GM21390 (cell line): Measurements from ENCODE around the gene IDNK.
"Not testable (repeated sequence)": the region's sequence is repeated elsewhere in the genome, so short reads cannot be mapped to it uniquely, and the experiment has no call there.

Experiments
- ATAC-seq: cut with Tn5 transposase; IDR thresholded peaks from one replicate; pipeline ENCODE4 v1.9.1; 2021; ENCODE audit not compliant: unreplicated experiment

IDNK gene

DNA sequence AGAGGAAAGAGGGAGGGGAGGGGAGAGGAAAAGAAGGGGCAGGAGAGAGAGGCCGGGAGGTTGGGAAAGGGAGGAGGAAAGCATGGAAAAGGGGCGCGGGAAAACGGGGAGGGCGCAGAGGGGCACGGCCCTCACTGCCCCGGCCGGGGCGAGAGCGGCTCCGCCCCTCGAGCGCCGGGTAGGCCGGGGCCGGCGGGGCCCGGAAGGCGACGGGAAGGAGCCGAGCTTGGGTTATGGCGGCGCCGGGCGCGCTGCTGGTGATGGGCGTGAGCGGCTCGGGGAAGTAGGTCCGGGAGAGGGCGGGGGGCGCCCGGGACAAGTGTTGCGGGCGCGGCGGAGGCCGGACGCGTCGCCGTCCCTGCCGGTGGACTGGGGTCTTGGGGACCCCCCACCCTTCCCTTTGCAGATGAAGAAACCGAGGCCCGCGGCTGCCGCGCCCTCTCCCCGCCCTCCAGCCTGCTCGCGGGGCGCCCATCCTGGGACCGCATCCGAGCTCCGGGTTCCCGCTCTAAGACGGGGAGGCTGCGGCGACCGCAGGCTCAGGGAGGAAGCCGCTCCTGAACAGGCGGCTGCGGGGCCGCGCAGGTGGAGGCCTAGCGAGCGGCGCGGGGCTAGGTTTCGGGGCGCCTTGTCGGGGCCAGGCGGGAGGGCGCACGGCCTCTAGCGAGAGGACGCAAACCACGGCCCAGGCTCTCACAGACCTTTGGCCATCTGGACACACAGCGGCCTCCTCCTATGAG, at the start of gene IDNK:
Gene IDNK (plus strand): TSS at position 205 of the 740 bp plus-strand sequence. CDS start 29 bp downstream, at position 234.
- peak; percentile 80 for ATAC-seq

DNA sequence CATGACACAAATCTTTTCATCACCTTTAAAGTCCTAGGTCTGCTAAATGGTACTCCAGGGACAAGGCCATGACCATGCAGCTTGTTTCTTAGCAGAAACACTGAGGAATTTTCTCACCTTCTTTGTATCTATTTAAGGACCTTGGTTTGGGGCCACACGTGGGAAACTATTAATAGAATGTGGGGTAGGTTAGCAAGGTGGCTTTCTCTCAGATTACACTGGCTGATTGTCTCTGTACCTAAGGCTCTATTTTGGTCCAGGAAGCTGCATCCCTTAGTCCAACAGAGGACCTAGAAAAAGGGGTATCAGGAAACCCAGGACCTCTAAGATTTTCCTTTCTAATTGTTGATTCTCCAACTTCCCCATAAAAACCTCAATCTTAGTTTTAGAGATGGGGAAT, 48.5 kb upstream of the IDNK start:
- ATAC-seq = no peak

DNA sequence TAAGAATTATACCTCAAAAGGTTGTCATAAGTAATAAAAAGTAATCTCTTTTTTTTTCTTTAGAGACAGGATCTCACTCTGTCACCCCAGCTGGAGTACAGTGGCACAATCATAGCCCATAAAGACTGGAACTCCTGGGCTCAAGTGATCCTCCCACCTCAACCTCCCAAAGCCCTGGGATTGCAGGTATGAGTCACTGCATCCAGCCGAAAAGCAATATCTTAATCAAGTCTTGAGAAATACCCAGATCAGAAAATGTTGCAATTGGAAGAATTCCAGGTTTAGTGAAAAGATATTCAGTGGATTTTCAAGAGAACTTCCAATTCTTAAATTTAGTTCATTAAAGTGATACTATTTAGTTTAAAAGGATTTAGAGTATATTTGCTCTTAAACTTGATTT, 40.9 kb upstream of the IDNK start:
- no peak for ATAC-seq

DNA sequence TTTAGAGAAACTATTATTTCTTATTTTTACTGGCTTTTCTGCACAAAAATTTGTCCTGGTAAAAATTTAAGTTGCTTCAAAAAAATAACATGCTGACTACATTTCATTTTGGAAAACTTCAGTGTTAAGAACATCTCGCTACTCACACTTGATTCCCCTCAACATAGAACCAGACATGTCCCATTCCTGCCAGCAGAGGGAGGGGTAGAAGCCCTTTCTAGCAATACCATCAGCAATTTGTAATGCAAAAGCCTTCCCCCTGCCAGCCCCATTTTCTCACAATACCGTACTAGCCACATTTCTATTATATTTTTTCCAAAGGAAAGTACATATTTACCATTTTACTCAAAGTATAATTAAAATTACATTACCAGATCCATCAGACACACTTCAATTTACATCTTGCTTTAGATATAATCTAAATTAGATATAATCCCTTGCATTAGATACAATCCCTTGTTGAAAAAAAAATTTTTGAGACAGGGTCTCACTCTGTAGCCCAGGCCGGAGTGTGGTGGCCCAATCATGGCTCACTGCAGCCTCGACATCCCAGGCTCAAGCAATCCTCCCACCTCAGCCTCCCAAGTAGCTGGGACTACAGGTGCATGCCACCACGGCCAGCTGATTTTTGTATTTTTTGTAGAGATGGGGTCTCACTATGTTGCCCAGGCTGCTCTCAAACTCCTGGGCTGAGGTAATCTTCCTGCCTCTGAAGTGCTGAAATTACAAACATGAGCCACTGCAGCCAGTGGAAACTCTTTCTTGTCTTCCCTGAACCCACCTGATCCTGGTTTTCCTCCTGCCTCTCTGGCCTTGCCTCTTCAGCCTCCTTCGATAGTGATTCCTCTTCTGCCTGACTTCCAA, 39.6 kb upstream of the IDNK start:
- ATAC-seq = peak; percentile 77

DNA sequence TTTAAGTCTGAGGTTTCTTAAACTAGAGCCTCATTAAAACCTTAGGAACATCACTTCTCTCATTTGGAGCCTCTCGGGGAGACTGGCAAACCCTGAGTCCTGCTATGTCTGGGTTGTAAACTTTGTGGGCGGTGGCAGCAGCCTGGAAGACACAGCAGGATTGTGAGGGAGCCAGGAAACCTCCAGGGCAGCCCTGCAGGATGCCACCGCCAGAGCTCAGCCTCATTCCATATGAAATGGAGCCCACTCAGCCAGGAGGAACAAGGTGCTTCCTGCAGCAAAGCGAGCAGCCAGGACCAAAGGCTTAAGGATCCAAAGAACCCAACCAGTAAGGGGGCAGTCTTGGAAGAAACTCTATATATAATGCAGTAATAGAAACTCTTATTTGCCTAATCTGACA, 37.9 kb upstream of the IDNK start:
- ATAC-seq = no peak

DNA sequence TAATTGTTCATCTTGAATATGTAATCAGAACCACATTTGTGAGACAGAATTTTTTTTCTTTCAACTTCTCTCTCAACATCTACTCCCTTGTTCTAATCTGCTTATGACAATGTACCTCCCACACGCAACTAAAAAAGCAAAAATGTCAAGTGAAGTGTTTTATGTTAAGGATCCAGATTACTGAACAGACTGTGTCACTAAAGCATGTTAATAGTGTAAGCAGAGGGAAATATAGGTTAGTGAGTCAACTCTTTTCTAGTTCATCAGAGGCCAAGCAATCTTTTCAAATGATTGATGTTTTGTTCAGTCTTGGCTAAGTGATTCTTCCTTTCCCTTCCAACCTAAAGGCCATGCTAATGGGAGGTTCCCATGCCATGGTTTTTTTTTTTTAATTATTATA, 34.7 kb upstream of the IDNK start:
- ATAC-seq = no peak

DNA sequence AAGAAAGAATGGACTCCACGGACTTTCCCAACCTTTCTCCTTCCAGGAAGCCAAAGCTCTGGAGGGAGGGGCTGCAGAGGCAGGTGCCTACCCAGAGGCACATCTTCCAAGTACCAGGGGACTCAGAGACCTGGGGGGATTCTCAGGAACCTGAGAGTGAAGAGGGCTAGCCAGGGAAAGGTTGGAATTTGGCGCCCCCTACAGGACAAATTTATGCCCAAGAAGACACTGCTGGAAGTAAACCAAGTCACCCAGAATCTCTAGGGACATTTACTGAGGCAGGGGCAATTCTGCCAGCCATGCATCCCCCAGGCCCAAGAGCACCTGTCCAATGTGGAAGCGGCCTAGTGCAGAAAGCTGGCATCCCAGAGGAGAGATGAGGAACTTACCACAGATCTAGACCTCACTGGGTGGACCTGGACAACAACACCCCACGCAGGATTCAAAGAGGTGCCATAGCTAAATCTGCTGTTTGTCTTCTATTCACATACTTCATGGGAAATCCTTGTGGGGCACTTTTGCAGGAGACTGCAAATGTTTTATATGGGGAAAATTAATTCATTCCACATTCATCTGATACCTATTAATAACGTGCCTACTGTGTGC, 25.9 kb upstream of the IDNK start:
- no peak for ATAC-seq

DNA sequence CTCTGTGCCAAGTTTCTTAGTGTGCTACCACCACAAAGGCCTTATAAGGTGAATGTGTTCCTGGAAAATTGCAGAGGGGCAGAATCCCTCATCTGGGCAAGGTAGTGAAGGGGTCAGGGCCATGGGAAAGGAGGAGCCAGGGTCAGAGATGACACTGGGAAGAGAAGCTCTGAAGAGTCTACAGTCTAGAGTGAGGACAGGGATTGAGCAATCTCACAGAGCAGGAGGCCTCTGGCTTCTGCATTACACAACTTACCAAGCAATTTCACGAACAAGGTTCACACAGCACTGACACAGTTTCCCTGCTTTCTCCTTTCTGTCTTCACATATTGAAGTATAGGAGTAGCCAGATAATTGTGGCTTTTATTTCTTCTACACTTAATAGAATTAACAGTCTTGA, 24.5 kb upstream of the IDNK start:
- no peak for ATAC-seq

DNA sequence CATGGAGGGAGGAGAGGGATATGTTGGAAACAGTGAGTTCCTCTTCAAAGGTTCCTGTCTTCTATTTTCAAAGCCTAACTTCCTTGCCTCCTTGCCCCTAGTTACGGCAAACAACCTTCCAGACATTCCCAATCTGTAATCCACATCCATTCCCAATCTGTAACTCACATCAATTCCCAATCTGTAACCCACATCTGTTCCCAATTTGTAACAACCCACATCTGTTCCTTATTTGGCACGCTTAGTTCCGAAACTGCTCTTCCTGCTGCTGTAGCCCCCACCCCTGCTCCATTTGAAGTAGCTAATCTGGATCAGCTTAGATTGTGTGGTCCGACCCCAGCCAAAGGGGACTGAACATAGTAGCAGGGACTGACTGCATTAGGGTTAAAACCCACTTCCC, 23.9 kb upstream of the IDNK start:
- ATAC-seq = no peak

DNA sequence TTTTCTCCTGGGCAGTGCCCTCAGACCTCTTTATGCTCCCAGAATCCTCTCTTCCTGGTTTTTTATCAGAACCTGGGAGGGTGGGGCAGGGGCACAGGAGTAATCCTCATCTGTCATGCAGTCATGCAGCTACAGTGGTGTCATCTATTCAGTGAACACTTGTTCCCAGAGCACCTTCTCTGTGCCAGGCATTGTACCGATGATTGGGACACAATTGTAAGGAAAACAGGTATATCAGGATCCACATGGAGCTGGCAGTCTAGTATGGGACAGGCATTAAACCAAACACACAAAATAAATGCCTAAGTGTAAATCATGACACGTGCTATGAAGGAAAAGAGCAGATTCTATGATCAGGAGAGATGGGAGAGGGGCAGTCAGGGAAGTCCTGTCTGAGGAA, 21.5 kb upstream of the IDNK start:
- no peak for ATAC-seq

DNA sequence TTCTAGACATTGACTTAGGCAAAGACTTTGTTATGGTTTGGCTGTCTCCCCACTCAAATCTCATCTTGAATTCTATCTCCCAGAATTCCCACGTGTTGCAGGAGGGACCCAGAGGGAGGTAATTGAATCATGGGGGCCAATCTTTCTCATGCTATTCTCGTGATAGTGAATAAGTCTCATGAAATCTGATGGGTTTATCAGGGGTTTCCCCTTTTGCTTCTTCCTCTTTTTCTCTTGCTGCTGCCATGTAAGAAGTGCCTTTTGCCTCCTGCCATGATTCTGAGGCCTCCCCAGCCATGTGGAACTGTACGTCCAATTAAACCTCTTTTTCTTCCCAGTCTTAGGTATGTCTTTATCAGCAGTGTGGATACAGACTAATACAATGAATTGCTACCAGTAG, 15.3 kb upstream of the IDNK start:
- not testable (repeated sequence) for ATAC-seq

DNA sequence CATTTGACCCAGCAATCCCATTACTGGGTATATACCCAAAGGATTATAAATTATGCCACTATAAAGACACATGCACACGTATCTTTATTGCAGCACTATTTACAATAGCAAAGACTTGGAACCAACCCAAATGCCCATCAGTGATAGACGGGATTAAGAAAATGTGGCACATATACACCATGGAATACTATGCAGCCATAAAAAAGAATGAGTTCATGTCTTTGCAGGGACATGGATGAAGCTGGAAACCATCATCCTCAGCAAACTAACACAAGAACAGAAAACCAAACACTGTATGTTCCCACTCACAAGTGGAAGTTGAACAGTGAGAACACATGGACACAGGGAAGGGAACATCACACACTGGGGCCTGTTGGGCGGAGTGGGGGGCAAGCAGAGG, 9.6 kb upstream of the IDNK start:
- not testable (repeated sequence) for ATAC-seq

DNA sequence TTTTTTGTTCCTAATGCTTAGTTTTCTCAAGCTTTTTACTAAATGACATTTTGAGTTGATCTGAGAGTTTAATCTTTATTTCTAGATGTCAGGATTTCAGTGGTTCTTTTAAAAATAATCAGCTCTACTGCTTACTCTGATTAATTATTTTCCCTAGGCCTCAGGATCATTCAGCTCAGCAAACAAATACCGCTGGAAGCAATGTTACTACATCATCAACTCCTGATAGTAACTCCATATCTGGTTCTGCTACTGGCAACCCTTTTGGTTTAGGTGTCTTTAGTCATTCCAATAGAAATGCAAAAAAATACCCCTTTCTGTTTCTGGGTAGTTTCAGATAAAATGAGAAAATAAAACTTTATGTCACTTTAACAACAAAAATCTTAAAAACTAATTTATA, 5.6 kb upstream of the IDNK start:
- ATAC-seq = no peak

DNA sequence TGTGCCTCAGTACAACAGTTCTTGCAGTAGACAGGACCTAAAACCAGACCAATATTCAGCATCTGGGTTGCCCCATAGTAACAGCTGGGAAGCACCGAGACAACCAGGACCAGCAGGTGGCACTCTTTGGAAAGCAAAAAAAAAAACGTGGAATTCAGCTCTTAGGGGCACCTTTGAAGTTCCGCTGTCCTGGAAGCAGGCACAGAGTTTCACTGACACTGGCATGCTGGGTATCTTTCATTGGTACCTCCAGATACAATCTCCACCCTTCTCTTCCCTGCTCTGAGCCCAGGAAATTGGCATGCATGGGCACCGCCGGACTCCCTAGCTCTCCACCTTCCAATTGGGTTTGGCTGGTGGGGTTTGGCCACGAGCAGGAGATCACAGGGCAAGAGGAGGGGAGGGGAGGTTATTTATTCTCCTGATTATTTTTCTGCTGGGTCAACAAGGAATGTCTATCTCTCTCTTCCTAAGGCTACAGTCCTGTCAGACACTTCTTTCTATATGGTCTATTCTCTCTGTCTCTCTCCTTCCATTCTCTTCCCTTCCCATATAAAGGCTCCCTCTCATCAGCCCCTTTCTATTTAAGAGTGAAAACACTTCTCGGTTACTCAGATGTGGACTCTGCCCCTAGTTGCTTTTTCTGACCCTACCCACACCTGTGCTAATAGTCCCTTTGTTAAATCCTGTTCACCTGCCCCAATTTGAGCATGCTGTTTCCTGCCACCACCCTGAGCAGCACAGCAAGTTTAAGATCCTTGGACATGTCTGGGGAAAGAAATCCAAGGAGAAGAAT, 1.9 kb upstream of the IDNK start:
- peak; percentile 22 for ATAC-seq

DNA sequence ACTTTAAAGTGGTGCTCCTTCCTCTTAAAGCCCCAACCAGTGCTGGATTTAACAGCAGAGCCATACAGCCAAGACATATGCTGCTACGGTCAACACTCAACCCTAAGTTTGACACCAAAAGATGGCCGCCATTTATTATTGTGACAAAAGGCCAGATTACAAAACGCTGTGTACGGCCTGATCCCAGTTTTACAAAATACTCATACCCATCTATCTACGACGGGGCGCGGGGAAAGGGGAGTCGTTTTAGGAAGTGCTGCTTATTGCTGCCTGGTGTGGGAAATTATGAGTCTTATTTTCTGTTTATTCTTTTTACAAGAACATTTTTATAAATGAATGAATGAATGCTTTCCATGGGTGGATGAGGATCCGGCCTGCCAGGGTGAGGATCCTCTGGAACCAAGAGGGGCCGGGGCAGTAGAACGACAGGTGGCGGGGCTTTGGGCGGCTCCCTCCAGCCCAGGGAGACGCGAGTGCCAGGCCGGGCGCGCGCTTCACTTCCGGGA, 457 bp upstream of the IDNK start:
- ATAC-seq = peak; percentile 54

DNA sequence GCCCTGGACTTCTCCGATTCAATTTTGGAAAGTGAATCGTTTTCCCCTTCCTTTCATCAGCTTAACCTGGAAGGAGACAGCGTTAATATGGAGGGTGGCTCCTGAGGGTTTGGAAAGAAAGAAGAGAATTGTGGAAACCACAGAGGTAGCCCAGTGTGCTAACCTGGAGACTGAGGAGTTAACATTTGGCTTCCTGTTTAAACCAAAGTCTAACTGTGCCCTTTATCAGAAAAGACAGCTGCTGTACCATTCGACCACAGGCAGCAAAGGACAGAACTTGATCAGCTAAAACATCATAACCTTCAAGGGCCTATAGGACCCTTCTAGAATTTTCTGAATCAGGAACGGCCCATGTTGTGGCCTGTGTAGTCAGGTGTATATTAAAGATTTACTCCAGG, 735 bp downstream of the IDNK start:
- peak; percentile 26 for ATAC-seq

DNA sequence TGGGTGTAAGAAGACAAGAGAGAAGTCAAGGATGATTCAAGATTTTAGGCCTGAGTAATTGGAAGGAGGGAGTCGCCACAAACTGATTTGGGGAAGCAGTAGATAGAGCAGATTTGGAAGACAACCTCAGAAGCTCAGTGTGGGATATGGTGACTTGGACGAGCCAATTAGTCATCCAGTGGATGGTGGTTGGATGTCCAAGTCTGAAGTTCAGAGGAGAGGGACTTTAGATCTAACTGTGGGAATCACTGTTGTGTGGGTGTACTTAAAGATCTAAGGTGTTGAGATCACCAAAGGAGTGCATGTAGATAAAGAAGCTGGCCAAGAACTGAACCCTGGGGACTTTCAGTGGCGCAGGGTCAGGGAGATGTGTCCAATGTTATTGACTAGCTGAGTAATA, 2.2 kb downstream of the IDNK start:
- ATAC-seq = no peak

DNA sequence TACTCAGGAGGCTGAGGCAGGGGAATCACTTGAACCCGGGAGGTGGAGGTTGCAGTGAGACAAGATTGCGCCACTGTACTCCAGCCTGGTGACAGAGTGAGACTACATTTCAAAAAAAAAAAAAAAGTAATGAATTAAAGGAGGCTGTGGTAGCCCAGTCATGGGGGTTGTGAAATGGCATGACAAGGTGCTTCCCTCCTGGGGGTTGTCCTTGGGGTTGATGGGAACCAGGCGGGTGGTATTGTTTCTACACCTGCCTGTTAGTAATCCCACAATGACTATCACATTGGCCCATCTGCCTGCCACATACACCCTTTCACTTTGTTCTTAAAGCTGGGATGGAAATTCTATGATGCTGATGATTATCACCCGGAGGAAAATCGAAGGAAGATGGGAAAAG, 5.6 kb downstream of the IDNK start:
- no peak for ATAC-seq

DNA sequence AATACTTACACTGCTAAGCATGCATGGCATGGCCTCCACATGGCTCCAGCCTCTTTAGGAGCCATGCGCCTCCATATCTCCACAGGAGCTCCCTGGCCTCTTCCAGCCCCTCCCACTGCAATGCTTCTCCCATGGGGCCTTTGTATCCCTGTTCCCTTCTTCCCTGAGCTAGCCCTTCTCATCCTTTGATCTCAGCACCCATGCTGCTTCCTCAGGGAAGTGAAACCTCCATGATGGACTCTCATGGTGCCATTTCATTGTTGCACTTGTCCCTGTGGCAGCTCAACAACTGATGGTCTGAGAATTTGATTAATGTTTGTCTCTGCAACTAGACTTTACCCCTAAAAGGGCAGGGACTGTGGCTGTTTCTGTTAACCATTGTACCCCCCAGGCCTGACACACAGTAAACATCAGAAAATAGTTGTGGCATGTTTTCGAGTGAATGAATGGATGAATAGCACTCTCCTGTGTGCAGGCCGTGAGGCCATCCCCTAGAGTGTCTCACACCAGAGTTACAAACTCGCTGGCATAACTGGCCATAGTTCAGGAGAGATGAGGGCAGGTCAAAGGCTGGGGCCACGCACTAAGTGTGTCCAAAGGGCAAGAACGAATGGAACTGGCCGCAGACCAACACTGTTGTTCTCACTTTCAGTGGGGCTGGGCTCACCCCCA, 6.6 kb downstream of the IDNK start:
- ATAC-seq = no peak

DNA sequence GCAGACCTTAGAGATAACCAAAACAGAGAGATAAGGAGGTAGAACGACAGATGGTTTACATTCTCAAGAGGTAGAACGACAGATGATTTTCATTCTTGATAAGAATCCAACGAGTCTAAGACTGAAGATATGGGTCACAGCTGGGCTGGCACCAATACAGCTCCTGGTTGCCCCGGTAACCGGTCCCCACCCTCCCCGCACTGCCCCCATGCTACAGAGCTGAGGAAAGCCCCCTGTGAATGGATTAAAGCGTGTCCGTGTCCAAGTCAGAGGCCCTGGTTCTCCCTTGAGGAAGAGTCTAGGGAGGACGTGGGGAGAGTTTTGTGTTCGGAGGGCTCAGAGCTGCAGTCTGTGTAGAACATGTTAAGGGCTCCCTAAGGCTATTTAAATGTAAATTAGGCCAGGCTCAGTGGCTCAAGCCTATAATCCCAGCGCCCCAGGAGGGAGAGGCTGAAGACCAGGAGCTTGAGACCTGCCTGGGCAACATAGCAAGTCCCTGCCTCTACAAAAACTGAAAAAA, 8.1 kb downstream of the IDNK start:
- no peak for ATAC-seq
